ENCODE data around the gene BRIP1.

Gene BRIP1

GRCh38 chr17:61839300-61839786, 24.0 kb downstream of the BRIP1 start:
- no peak overlapping the region for H3K9ac ChIP-seq (ENCODE audit: low read depth, low read length)
- H3K36me3 ChIP-seq (ENCODE audit: insufficient read depth, low read length): no peaks in the 10 kb centered on the region
- H3K27me3 ChIP-seq (ENCODE audit: control insufficient read depth, insufficient read depth, low read length): no peaks in the 10 kb centered on the region
- H3K4me3 ChIP-seq (ENCODE audit: low read length): no peak overlapping the region
- H3K4me1 ChIP-seq (ENCODE audit: control insufficient read depth, insufficient read depth, low read length): no peaks in the 10 kb centered on the region
- no peaks in the 10 kb centered on the region for H3K9me3 ChIP-seq (replicated peaks; ENCODE audit: low read length)
- H3K4me2 ChIP-seq (ENCODE audit: low read length): no peak overlapping the region

GRCh38 chr17:61837175-61838051, 25.9 kb downstream of the BRIP1 start:
- H3K4me1 ChIP-seq (ENCODE audit: control insufficient read depth, insufficient read depth, low read length): peaks cover 5% of the 10 kb centered on the region
- H3K36me3 ChIP-seq (ENCODE audit: insufficient read depth, low read length): no peaks in the 10 kb centered on the region
- no peak overlapping the region for H3K4me3 ChIP-seq (ENCODE audit: low read length)
- H3K27me3 ChIP-seq (ENCODE audit: control insufficient read depth, insufficient read depth, low read length): no peaks in the 10 kb centered on the region
- no peak overlapping the region for H3K9ac ChIP-seq (ENCODE audit: low read depth, low read length)
- no peaks in the 10 kb centered on the region for H3K9me3 ChIP-seq (replicated peaks; ENCODE audit: low read length)
- H3K4me2 ChIP-seq (ENCODE audit: low read length): no peak overlapping the region

- Histone ChIP-seq H3K9ac (ENCODE audit: low read depth, low read length) (no peak overlapping the region), H3K4me1 (ENCODE audit: control insufficient read depth, insufficient read depth, low read length) (peaks cover 5% of the 10 kb centered on the region), H3K4me2 (ENCODE audit: low read length) (no peak overlapping the region), H3K4me3 (ENCODE audit: low read length) (no peak overlapping the region), H3K36me3 (ENCODE audit: insufficient read depth, low read length) (no peaks in the 10 kb centered on the region), H3K27me3 (ENCODE audit: control insufficient read depth, insufficient read depth, low read length) (no peaks in the 10 kb centered on the region), H3K9me3 (replicated peaks; ENCODE audit: low read length) (no peaks in the 10 kb centered on the region)
Measured at GRCh38 chr17:61836266-61837174, 26.8 kb downstream of the BRIP1 start.

GRCh38 chr17:61835606-61836005, 27.7 kb downstream of the BRIP1 start:
- peaks cover 5% of the 10 kb centered on the region for H3K4me1 ChIP-seq (ENCODE audit: control insufficient read depth, insufficient read depth, low read length)
- H3K9ac ChIP-seq (ENCODE audit: low read depth, low read length): no peak overlapping the region

GRCh38 chr17:61834610-61835009, 28.7 kb downstream of the BRIP1 start:
- Histone ChIP-seq H3K9me3 (replicated peaks; ENCODE audit: low read length) (no peaks in the 10 kb centered on the region), H3K9ac (ENCODE audit: low read depth, low read length) (no peak overlapping the region), H3K27me3 (ENCODE audit: control insufficient read depth, insufficient read depth, low read length) (no peaks in the 10 kb centered on the region), H3K36me3 (ENCODE audit: insufficient read depth, low read length) (no peaks in the 10 kb centered on the region), H3K4me2 (ENCODE audit: low read length) (no peak overlapping the region), H3K4me1 (ENCODE audit: control insufficient read depth, insufficient read depth, low read length) (peaks cover 5% of the 10 kb centered on the region), H3K4me3 (ENCODE audit: low read length) (no peak overlapping the region)

More at GRCh38 chr17:61835606-61836005, 27.7 kb downstream of the BRIP1 start:
- no peak overlapping the region for H3K4me2 ChIP-seq (ENCODE audit: low read length)
- H3K4me3 ChIP-seq (ENCODE audit: low read length): no peak overlapping the region
- H3K27me3 ChIP-seq (ENCODE audit: control insufficient read depth, insufficient read depth, low read length): no peaks in the 10 kb centered on the region
- H3K36me3 ChIP-seq (ENCODE audit: insufficient read depth, low read length): no peaks in the 10 kb centered on the region
- no peaks in the 10 kb centered on the region for H3K9me3 ChIP-seq (replicated peaks; ENCODE audit: low read length)

- no peaks in the 10 kb centered on the region for H3K27me3 ChIP-seq (ENCODE audit: control insufficient read depth, insufficient read depth, low read length)
- no peak overlapping the region for H3K4me2 ChIP-seq (ENCODE audit: low read length)
- peaks cover 5% of the 10 kb centered on the region for H3K4me1 ChIP-seq (ENCODE audit: control insufficient read depth, insufficient read depth, low read length)
- no peaks in the 10 kb centered on the region for H3K9me3 ChIP-seq (replicated peaks; ENCODE audit: low read length)
- no peak overlapping the region for H3K4me3 ChIP-seq (ENCODE audit: low read length)
- no peaks in the 10 kb centered on the region for H3K36me3 ChIP-seq (ENCODE audit: insufficient read depth, low read length)
- H3K9ac ChIP-seq (ENCODE audit: low read depth, low read length): no peak overlapping the region
Measured at GRCh38 chr17:61833536-61834193, 29.7 kb downstream of the BRIP1 start.

GRCh38 chr17:61832463-61832862, 30.9 kb downstream of the BRIP1 start:
- H3K27me3 ChIP-seq (ENCODE audit: control insufficient read depth, insufficient read depth, low read length): no peaks in the 10 kb centered on the region
- H3K36me3 ChIP-seq (ENCODE audit: insufficient read depth, low read length): no peaks in the 10 kb centered on the region
- H3K4me2 ChIP-seq (ENCODE audit: low read length): no peak overlapping the region
- H3K9ac ChIP-seq (ENCODE audit: low read depth, low read length): no peak overlapping the region
- H3K4me1 ChIP-seq (ENCODE audit: control insufficient read depth, insufficient read depth, low read length): peaks cover 5% of the 10 kb centered on the region
- H3K9me3 ChIP-seq (replicated peaks; ENCODE audit: low read length): no peaks in the 10 kb centered on the region
- H3K4me3 ChIP-seq (ENCODE audit: low read length): no peak overlapping the region

GRCh38 chr17:61831099-61831498, 32.2 kb downstream of the BRIP1 start:
- Histone ChIP-seq H3K27me3 (ENCODE audit: control insufficient read depth, insufficient read depth, low read length) (no peaks in the 10 kb centered on the region), H3K4me1 (ENCODE audit: control insufficient read depth, insufficient read depth, low read length) (peaks cover 5% of the 10 kb centered on the region)

GRCh38 chr17:61828694-61829093, 34.6 kb downstream of the BRIP1 start:
- H3K36me3 ChIP-seq (ENCODE audit: insufficient read depth, low read length): no peaks in the 10 kb centered on the region
- no peaks in the 10 kb centered on the region for H3K9me3 ChIP-seq (replicated peaks; ENCODE audit: low read length)
- H3K27me3 ChIP-seq (ENCODE audit: control insufficient read depth, insufficient read depth, low read length): no peaks in the 10 kb centered on the region
- H3K4me3 ChIP-seq (ENCODE audit: low read length): no peak overlapping the region
- no peak overlapping the region for H3K9ac ChIP-seq (ENCODE audit: low read depth, low read length)
- peaks cover 3% of the 10 kb centered on the region for H3K4me1 ChIP-seq (ENCODE audit: control insufficient read depth, insufficient read depth, low read length)
- no peak overlapping the region for H3K4me2 ChIP-seq (ENCODE audit: low read length)

More at GRCh38 chr17:61831099-61831498, 32.2 kb downstream of the BRIP1 start:
- Histone ChIP-seq H3K4me2 (ENCODE audit: low read length) (no peak overlapping the region), H3K36me3 (ENCODE audit: insufficient read depth, low read length) (no peaks in the 10 kb centered on the region), H3K4me3 (ENCODE audit: low read length) (no peak overlapping the region), H3K9ac (ENCODE audit: low read depth, low read length) (no peak overlapping the region), H3K9me3 (replicated peaks; ENCODE audit: low read length) (no peaks in the 10 kb centered on the region)

GRCh38 chr17:61827649-61828395, 35.5 kb downstream of the BRIP1 start:
- Histone ChIP-seq H3K36me3 (ENCODE audit: insufficient read depth, low read length) (no peaks in the 10 kb centered on the region), H3K4me2 (ENCODE audit: low read length) (no peak overlapping the region), H3K27me3 (ENCODE audit: control insufficient read depth, insufficient read depth, low read length) (no peaks in the 10 kb centered on the region), H3K4me3 (ENCODE audit: low read length) (no peak overlapping the region), H3K9me3 (replicated peaks; ENCODE audit: low read length) (no peaks in the 10 kb centered on the region), H3K9ac (ENCODE audit: low read depth, low read length) (no peak overlapping the region), H3K4me1 (ENCODE audit: control insufficient read depth, insufficient read depth, low read length) (no peaks in the 10 kb centered on the region)
